ENCODE measurements around the gene ADD3.

The ADD3 gene

DNA sequence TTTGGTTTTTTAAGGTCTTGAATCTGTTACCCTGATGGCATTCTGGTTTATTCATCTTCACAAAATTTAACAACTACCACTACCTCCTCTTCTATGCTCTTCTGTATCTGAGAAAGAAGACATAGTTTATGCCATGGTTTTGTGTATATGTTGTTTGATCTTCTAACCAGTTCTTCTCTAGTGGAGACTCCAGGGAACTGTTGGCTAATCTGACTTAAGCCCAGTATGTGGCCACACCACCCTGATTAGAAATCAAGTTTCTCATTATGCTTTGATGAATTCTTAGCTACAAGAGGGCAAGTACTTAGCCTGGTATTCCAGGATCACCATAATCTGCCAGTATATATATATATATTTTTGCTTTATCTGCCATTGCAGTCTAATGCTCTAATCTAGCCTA, 100.1 kb downstream of the ADD3 start:
- H3K9me3 ChIP-seq (ENCODE audit: control insufficient read depth, insufficient read depth, low read depth, low read length): no peaks in the 10 kb centered on the region
- no peak for TF ChIP-seq ZNF350 (tag by site-specific recombination; IDR thresholded peaks at IDR 0.05)
- TF ChIP-seq ZNF114 (tag by site-specific recombination; IDR thresholded peaks at IDR 0.05): no peak
- TF ChIP-seq, protein P1, sequence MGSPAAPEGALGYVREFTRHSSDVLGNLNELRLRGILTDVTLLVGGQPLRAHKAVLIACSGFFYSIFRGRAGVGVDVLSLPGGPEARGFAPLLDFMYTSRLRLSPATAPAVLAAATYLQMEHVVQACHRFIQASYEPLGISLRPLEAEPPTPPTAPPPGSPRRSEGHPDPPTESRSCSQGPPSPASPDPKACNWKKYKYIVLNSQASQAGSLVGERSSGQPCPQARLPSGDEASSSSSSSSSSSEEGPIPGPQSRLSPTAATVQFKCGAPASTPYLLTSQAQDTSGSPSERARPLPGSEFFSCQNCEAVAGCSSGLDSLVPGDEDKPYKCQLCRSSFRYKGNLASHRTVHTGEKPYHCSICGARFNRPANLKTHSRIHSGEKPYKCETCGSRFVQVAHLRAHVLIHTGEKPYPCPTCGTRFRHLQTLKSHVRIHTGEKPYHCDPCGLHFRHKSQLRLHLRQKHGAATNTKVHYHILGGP (tag by site-specific recombination; IDR thresholded peaks at IDR 0.05): no peak
- no peak for TF ChIP-seq ZNF157 (tag by site-specific recombination; IDR thresholded peaks at IDR 0.05)
- TF ChIP-seq ZNF155 (tag by site-specific recombination; IDR thresholded peaks at IDR 0.05): no peak
- TF ChIP-seq YY1 (tag by site-specific recombination; IDR thresholded peaks at IDR 0.05): no peak
- TF ChIP-seq ZBTB1 (tag by site-specific recombination; IDR thresholded peaks at IDR 0.05): no peak
- no peak for TF ChIP-seq ZNF10 (tag by site-specific recombination; IDR thresholded peaks at IDR 0.05)
- no peak for TF ChIP-seq ZNF175 (tag by site-specific recombination; IDR thresholded peaks at IDR 0.05)
- H3K36me3 ChIP-seq (ENCODE audit: control insufficient read depth in 2 of 2, insufficient read depth in 1 of 2, low read length in 2 of 2): peaks cover 15 to 26% of the 10 kb centered on the region in 2 experiments
- ChIA-PET POLR2A (no interaction called here), CTCF (interaction anchor here (2.0 kb wide), 1 partner anchor 224 kb away, joined by 7 read pairs; no protein-coding TSS in a partner anchor)
- H3K4me3 ChIP-seq (ENCODE audit: low read depth, low read length): no peak overlapping the region
- H3K27ac ChIP-seq (ENCODE audit: extremely low read depth, low read depth, low read length): no peak overlapping the region
- peaks cover 6% of the 10 kb centered on the region; the same call in 1 of the 2 replicates for H3K4me1 ChIP-seq (ENCODE audit: control insufficient read depth, insufficient read depth, low read length)

DNA sequence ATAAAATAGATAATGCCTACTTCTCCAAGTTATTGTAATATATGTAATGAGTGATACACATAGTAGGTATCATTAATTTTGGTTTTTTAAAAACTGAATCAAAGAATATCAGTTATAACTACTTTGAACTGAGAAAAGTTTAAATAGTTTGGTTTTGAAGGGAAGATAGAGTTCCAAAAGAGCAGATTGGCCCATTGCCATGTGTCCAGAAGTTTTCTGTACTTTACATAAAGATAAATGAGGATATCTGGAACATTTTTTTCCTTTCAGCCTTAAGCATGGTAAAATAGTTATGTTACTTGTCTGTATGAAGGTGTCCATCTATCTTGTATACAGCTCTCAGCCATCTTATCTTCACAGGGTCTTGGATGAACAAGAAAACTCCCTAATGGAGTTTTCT, 101.7 kb downstream of the ADD3 start:
- POLR2A ChIA-PET: no interaction called here
- TF ChIP-seq, protein P2, sequence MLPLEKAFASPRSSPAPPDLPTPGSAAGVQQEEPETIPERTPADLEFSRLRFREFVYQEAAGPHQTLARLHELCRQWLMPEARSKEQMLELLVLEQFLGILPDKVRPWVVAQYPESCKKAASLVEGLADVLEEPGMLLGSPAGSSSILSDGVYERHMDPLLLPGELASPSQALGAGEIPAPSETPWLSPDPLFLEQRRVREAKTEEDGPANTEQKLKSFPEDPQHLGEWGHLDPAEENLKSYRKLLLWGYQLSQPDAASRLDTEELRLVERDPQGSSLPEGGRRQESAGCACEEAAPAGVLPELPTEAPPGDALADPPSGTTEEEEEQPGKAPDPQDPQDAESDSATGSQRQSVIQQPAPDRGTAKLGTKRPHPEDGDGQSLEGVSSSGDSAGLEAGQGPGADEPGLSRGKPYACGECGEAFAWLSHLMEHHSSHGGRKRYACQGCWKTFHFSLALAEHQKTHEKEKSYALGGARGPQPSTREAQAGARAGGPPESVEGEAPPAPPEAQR (tag by site-specific recombination; IDR thresholded peaks at IDR 0.05): no peak
- TF ChIP-seq, protein P3, sequence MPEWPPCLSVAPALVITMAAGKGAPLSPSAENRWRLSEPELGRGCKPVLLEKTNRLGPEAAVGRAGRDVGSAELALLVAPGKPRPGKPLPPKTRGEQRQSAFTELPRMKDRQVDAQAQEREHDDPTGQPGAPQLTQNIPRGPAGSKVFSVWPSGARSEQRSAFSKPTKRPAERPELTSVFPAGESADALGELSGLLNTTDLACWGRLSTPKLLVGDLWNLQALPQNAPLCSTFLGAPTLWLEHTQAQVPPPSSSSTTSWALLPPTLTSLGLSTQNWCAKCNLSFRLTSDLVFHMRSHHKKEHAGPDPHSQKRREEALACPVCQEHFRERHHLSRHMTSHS (tag by site-specific recombination; IDR thresholded peaks at IDR 0.05): no peak
- no peak for TF ChIP-seq ZBTB48 (tag by site-specific recombination; IDR thresholded peaks at IDR 0.05)
- TF ChIP-seq, protein P4, sequence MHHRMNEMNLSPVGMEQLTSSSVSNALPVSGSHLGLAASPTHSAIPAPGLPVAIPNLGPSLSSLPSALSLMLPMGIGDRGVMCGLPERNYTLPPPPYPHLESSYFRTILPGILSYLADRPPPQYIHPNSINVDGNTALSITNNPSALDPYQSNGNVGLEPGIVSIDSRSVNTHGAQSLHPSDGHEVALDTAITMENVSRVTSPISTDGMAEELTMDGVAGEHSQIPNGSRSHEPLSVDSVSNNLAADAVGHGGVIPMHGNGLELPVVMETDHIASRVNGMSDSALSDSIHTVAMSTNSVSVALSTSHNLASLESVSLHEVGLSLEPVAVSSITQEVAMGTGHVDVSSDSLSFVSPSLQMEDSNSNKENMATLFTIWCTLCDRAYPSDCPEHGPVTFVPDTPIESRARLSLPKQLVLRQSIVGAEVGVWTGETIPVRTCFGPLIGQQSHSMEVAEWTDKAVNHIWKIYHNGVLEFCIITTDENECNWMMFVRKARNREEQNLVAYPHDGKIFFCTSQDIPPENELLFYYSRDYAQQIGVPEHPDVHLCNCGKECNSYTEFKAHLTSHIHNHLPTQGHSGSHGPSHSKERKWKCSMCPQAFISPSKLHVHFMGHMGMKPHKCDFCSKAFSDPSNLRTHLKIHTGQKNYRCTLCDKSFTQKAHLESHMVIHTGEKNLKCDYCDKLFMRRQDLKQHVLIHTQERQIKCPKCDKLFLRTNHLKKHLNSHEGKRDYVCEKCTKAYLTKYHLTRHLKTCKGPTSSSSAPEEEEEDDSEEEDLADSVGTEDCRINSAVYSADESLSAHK (tag by site-specific recombination; IDR thresholded peaks at IDR 0.05): no peak
- no peak for TF ChIP-seq ZNF548 (tag by site-specific recombination; IDR thresholded peaks at IDR 0.05)
- Histone ChIP-seq H3K9me3 (ENCODE audit: control insufficient read depth, insufficient read depth, low read depth, low read length) (no peaks in the 10 kb centered on the region), H3K4me1 (ENCODE audit: control insufficient read depth, insufficient read depth, low read length) (peaks cover 6% of the 10 kb centered on the region; the same call in 1 of the 2 replicates), H3K27ac (ENCODE audit: extremely low read depth, low read depth, low read length) (no peak overlapping the region), H3K36me3 (ENCODE audit: control insufficient read depth in 2 of 2, insufficient read depth in 1 of 2, low read length in 2 of 2) (peaks cover 29 to 32% of the 10 kb centered on the region in 2 experiments), H3K4me3 (ENCODE audit: low read depth, low read length) (no peak overlapping the region)
- CTCF ChIA-PET: interaction anchor here (0.6 to 2.0 kb wide), 3 partner anchors 41 to 225 kb away, joined by 3 to 7 read pairs (median 4); no protein-coding TSS in a partner anchor

DNA sequence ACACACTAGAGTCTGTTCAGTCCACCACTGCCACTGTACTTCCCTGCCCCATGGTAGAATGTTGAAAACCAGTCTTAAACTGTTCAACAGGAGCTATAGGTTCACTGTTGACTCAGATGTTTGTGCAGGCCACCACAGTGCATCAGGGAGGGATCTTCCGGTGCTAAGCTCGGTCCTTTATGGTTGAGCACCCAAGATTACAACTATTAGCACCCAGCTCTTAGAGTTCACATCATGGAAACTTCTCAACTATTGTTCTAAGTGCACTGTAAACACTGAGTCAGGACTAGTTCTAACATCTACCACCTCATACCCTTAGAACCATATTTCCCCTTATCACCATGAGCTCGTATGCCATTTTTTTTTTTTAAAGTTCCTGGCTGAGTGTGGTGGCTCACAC, 102.6 kb downstream of the ADD3 start:
- TF ChIP-seq, protein P2 (tag by site-specific recombination; IDR thresholded peaks at IDR 0.05): no peak
- TF ChIP-seq ZNF202 (tag by site-specific recombination; IDR thresholded peaks at IDR 0.05; ENCODE audit: borderline replicate concordance): no peak
- TF ChIP-seq, protein P5, sequence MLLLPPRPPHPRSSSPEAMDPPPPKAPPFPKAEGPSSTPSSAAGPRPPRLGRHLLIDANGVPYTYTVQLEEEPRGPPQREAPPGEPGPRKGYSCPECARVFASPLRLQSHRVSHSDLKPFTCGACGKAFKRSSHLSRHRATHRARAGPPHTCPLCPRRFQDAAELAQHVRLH (tag by site-specific recombination; IDR thresholded peaks at IDR 0.05): no peak
- TF ChIP-seq ZNF561 (tag by site-specific recombination; IDR thresholded peaks at IDR 0.05; ENCODE audit: borderline replicate concordance): no peak
- no peak for TF ChIP-seq ZXDB (tag by site-specific recombination; IDR thresholded peaks at IDR 0.05)
- TF ChIP-seq PRDM1 (tag by site-specific recombination; IDR thresholded peaks at IDR 0.05): no peak
- TF ChIP-seq ZNF76 (tag by site-specific recombination; IDR thresholded peaks at IDR 0.05; ENCODE audit: borderline replicate concordance, low read depth): no peak
- TF ChIP-seq ZFP3 (tag by site-specific recombination; IDR thresholded peaks at IDR 0.05; ENCODE audit: low read depth): no peak
- ChIA-PET POLR2A (no interaction called here), CTCF (interaction anchor here (0.6 to 1.1 kb wide), 4 partner anchors 42 to 245 kb away, joined by 3 read pairs; no protein-coding TSS in a partner anchor)
- H3K36me3 ChIP-seq (ENCODE audit: control insufficient read depth in 2 of 2, insufficient read depth in 1 of 2, low read length in 2 of 2): peaks cover 34 to 37% of the 10 kb centered on the region in 2 experiments
- H3K4me1 ChIP-seq (ENCODE audit: control insufficient read depth, insufficient read depth, low read length): peaks cover 6% of the 10 kb centered on the region; the same call in 1 of the 2 replicates
- H3K27ac ChIP-seq (ENCODE audit: extremely low read depth, low read depth, low read length): no peak overlapping the region
- no peaks in the 10 kb centered on the region for H3K9me3 ChIP-seq (ENCODE audit: control insufficient read depth, insufficient read depth, low read depth, low read length)
- no peak overlapping the region for H3K4me3 ChIP-seq (ENCODE audit: low read depth, low read length)

Data from HEK293 (cell line).